Neutrophil (primary cell): ENCODE measurements around the gene NRF1.

Experiments used
- H3K27ac ChIP-seq: fragments of 200-600 bp; sonication (generic); 2 replicates; pipeline ENCODE4 v1.5.1; 2016; ENCODE audit warnings: mild to moderate bottlenecking, moderate library complexity
- H3K27me3 ChIP-seq: fragments of 200-600 bp; sonication (generic); 2 replicates; pipeline ENCODE4 v1.6.0; 2016; ENCODE audit warnings: mild to moderate bottlenecking
- H3K36me3 ChIP-seq: fragments of 200-600 bp; sonication (generic); 2 replicates; pipeline ENCODE4 v1.5.1; 2017
- H3K4me1 ChIP-seq, 2 experiments: fragments of 200-600 bp in 1 of 2; sonication (generic) in 1 of 2; 1 replicate in 1 of 2; 2 replicates in 1 of 2; pipeline versions ENCODE4 v1.5.1 to v1.6.1; 2013 to 2016; ENCODE audit warnings: low read depth in 1 of 2, low read length in 1 of 2, mild to moderate bottlenecking in 1 of 2, moderate library complexity in 1 of 2; ENCODE audit not compliant: control insufficient read depth in 1 of 2, insufficient read depth in 1 of 2
- H3K4me3 ChIP-seq, 2 experiments: fragments of 200-600 bp in 1 of 2; sonication (generic) in 1 of 2; 1 replicate in 1 of 2; 2 replicates in 1 of 2; pipeline ENCODE4 v1.5.1; 2013 to 2016; ENCODE audit warnings: low read depth in 1 of 2, low read length in 1 of 2, mild to moderate bottlenecking in 1 of 2, moderate library complexity in 1 of 2
- H3K9me3 ChIP-seq: fragments of 200-600 bp; sonication (generic); 2 replicates; pipeline ENCODE4 v1.5.1; 2016
- TF ChIP-seq, protein P1 (sequence below): fragments of 200-600 bp; sonication (generic); IDR thresholded peaks from 2 replicates; pipeline ENCODE4 v1.5.1; 2016; ENCODE audit warnings: antibody characterized with exemption

Gene NRF1

DNA sequence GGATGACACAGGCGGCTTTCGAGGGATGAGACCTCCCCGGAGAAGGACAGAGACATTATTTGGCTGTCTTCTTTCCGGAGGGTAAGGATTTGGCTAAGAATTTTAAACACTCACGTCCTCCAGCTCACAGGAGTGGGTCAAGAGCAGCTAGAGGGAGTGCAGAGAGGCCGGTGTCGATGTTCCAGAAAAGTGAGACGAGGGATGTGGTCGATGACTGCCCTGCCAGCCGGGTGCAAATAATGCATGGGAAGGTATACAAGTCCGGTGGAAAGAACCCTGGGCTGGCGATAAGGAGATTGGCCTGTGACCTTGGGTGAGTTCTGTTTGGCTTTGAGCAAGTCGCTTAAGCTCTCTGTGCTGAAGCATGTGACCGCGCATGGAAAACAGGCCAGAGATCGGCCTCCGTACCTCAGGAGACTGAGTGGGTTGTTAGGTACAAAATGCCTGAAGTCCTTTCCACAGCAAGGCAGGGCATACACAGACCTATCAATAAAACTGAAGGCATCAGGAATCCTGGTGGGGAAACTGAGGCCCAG, 192.1 kb downstream of the NRF1 start:
- Histone ChIP-seq H3K4me3 (no peak overlapping the region), H3K36me3 (no peaks in the 10 kb centered on the region), H3K4me1 (no peaks in the 10 kb centered on the region), H3K9me3 (no peaks in the 10 kb centered on the region), H3K27ac (no peak overlapping the region), H3K27me3 (peaks cover 22% of the 10 kb centered on the region)
- TF ChIP-seq, protein P1, sequence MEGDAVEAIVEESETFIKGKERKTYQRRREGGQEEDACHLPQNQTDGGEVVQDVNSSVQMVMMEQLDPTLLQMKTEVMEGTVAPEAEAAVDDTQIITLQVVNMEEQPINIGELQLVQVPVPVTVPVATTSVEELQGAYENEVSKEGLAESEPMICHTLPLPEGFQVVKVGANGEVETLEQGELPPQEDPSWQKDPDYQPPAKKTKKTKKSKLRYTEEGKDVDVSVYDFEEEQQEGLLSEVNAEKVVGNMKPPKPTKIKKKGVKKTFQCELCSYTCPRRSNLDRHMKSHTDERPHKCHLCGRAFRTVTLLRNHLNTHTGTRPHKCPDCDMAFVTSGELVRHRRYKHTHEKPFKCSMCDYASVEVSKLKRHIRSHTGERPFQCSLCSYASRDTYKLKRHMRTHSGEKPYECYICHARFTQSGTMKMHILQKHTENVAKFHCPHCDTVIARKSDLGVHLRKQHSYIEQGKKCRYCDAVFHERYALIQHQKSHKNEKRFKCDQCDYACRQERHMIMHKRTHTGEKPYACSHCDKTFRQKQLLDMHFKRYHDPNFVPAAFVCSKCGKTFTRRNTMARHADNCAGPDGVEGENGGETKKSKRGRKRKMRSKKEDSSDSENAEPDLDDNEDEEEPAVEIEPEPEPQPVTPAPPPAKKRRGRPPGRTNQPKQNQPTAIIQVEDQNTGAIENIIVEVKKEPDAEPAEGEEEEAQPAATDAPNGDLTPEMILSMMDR = no peak

DNA sequence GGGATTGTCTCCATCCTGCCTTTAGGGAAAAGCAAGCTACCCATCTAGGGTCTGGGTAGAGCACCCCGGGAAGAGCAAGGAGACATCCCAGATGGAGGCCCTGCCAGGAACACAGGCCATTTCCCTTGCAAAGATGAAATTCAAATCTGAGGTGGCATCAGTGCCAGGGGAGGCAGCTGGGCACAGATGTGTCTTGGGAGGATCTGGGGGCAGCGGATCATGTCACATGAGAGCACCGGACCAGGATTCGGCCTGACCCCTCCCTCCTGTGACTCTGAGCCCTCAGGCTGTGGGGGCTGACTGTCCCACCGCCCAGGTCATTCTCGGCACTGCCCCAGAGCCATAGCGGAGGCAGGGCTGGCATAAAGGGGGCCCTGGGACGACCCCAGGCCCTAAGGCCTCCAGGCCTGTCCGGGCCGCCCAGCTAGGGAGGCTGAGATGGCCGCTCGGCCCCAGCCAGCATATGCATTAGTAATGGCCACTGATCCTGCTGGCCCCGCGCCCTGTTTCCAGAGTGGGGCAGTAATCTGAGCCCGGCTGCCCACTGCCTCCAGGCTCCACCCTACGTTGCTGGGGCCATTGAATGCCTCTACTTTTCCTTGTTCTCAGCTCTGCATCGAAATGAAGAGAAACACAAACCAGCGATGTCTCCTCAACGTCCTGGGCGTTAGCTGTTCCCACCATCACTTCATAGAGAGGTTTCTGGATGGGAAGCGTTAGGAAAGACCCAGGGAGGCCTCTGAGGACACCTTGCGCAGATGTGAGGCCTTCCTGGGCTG, 192.8 kb downstream of the NRF1 start:
- no peak overlapping the region for H3K27ac ChIP-seq
- no peaks in the 10 kb centered on the region for H3K4me1 ChIP-seq
- H3K36me3 ChIP-seq = no peaks in the 10 kb centered on the region
- TF ChIP-seq, protein P1 = no peak
- H3K4me3 ChIP-seq = no peak overlapping the region
- H3K9me3 ChIP-seq = no peaks in the 10 kb centered on the region
- peaks cover 22% of the 10 kb centered on the region for H3K27me3 ChIP-seq

DNA sequence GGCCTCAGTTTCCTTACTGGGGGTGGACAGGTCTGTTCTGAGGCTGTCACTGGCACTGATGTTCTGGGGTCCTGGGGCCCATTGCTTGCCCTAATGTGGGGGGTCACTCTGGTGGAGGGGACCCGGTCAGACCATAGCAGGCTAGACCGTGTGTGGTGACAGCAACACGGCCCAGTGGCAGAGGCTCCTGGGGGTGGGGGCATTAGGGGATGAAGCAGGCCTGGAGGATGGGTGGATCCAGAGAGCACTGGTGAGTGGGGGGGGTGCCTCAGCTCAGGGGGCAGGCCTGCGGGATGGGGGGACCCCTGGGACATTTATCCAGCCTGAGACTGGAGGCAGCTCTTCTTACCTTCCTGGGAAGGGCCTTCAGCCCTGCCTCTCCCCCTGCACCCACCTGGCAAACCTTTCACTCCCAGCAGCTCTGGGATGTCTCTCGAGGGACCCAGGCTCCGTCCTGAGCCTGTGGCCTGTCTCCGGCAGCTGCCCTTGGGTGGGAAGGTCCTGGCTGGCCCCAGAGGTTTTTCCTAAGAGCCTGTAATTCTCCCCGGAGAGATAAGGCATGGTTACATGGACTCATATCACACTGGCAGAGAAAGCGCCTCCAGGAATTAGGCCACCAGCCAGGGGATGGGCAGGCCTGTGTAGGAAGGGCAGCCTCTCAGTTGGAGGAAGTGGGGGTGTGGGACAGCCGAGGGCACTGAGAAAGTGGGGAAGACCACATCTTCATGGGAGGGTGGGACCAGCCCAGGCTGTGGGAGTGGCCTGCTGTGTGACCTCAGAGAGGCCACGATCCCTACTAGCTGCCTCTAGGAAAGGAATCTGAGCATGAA, 193.6 kb downstream of the NRF1 start:
- Histone ChIP-seq H3K4me1 (no peaks in the 10 kb centered on the region), H3K4me3 (no peak overlapping the region), H3K36me3 (no peaks in the 10 kb centered on the region), H3K27ac (no peak overlapping the region), H3K27me3 (peaks cover 26% of the 10 kb centered on the region), H3K9me3 (no peaks in the 10 kb centered on the region)
- TF ChIP-seq, protein P1 = no peak
